Skeletal muscle satellite cell (primary cell): ENCODE data around the gene CLEC18A. TPM values are rescaled to one million over a fixed set of nuclear protein-coding genes. Genes with fewer than 3 reads are reported as not detected.
"Not testable (repeated sequence)": the region's sequence is repeated elsewhere in the genome, so short reads cannot be mapped to it uniquely, and the experiment has no call there.

Experiments used
- H3K27me3 ChIP-seq: 2 replicates; pipeline ENCODE4 v1.7.0; 2013; ENCODE audit warnings: low read length; ENCODE audit not compliant: control insufficient read depth, insufficient read depth
- H3K36me3 ChIP-seq: 2 replicates; pipeline ENCODE4 v1.7.0; 2013; ENCODE audit warnings: mild to moderate bottlenecking, control low read depth, low read length; ENCODE audit not compliant: insufficient read depth
- H3K4me1 ChIP-seq: 2 replicates; pipeline ENCODE4 v1.7.0; 2013; ENCODE audit warnings: low read length; ENCODE audit not compliant: control insufficient read depth, insufficient read depth
- H3K4me2 ChIP-seq: 2 replicates; pipeline ENCODE4 v1.7.0; 2013; ENCODE audit warnings: mild to moderate bottlenecking, low read length
- H3K4me3 ChIP-seq: 2 replicates; pipeline ENCODE4 v1.7.0; 2013; ENCODE audit warnings: low read length
- H3K9ac ChIP-seq: 2 replicates; pipeline ENCODE4 v1.7.0; 2013; ENCODE audit warnings: mild to moderate bottlenecking, low read depth, low read length, moderate library complexity
- H3K9me3 ChIP-seq: replicated peaks from 2 replicates; pipeline ENCODE4 v1.7.0; 2013; ENCODE audit warnings: mild to moderate bottlenecking, control low read depth, low read length
- small RNA-seq: library from RNA; depleted of rRNA; stranded (forward); fragments of <200 nt; gene quantifications from one replicate; pipeline ENCODE3, GENCODE V24; 2012

Gene CLEC18A

GRCh38 chr16:70008604-70009003, 57.5 kb downstream of the CLEC18A start:
- H3K4me2 ChIP-seq, H3K27me3 ChIP-seq, H3K4me1 ChIP-seq, H3K9me3 ChIP-seq, H3K4me3 ChIP-seq, H3K9ac ChIP-seq, H3K36me3 ChIP-seq: not testable (repeated sequence)

GRCh38 chr16:70010615-70011014, 59.5 kb downstream of the CLEC18A start:
- not testable (repeated sequence) for H3K9me3 ChIP-seq, H3K4me2 ChIP-seq, H3K27me3 ChIP-seq, H3K4me3 ChIP-seq, H3K9ac ChIP-seq, H3K36me3 ChIP-seq
- peaks cover 17% of the 10 kb centered on the region for H3K4me1 ChIP-seq

GRCh38 chr16:70011120-70011519, 60.0 kb downstream of the CLEC18A start:
- H3K9me3 ChIP-seq, H3K27me3 ChIP-seq, H3K9ac ChIP-seq, H3K4me2 ChIP-seq, H3K4me3 ChIP-seq, H3K36me3 ChIP-seq: not testable (repeated sequence)
- H3K4me1 ChIP-seq: peaks cover 18% of the 10 kb centered on the region

- H3K9ac ChIP-seq, H3K36me3 ChIP-seq, H3K27me3 ChIP-seq, H3K9me3 ChIP-seq, H3K4me2 ChIP-seq, H3K4me3 ChIP-seq: not testable (repeated sequence)
- H3K4me1 ChIP-seq: peaks cover 18% of the 10 kb centered on the region
These were observed 61.2 kb downstream of the CLEC18A start for GRCh38 chr16:70012354-70012753.

- H3K27me3 ChIP-seq, H3K9me3 ChIP-seq, H3K36me3 ChIP-seq, H3K4me3 ChIP-seq, H3K9ac ChIP-seq, H3K4me2 ChIP-seq: not testable (repeated sequence)
- H3K4me1 ChIP-seq: peaks cover 18% of the 10 kb centered on the region
These were observed 61.8 kb downstream of the CLEC18A start for GRCh38 chr16:70012951-70013350.

Small RNAs within 50 kb of the gene (small RNA-seq; reads per million reads assigned to genes)
- not detected for gene AC026468.1
- 252 reads per million, percentile 98 among the genes with 10 or more reads in this experiment for gene MIR140
